IPS-18a (cell line): ENCODE data around the gene ZNF74.
"Not testable (repeated sequence)": the region's sequence is repeated elsewhere in the genome, so short reads cannot be mapped to it uniquely, and the experiment has no call there.

ENCODE experiments used
- H3K27ac ChIP-seq: one replicate; pipeline ENCODE4 v1.5.1; 2013; ENCODE audit warnings: low read length
- H3K27me3 ChIP-seq: one replicate; pipeline ENCODE4 v1.6.1; 2013; ENCODE audit warnings: mild to moderate bottlenecking, low read length; ENCODE audit not compliant: control insufficient read depth, insufficient read depth
- H3K36me3 ChIP-seq: one replicate; pipeline ENCODE4 v1.6.1; 2013; ENCODE audit warnings: low read depth, low read length; ENCODE audit not compliant: control insufficient read depth
- H3K4me1 ChIP-seq: one replicate; pipeline ENCODE4 v1.6.1; 2013; ENCODE audit warnings: low read depth, low read length; ENCODE audit not compliant: control insufficient read depth
- H3K4me3 ChIP-seq: one replicate; pipeline ENCODE4 v1.5.1; 2013; ENCODE audit warnings: low read length
- H3K9ac ChIP-seq: one replicate; pipeline ENCODE4 v1.6.1; 2013; ENCODE audit warnings: mild to moderate bottlenecking, low read length, moderate library complexity
- H3K9me3 ChIP-seq: one replicate; pipeline ENCODE4 v1.6.1; 2013; ENCODE audit warnings: low read depth, low read length; ENCODE audit not compliant: control insufficient read depth

Gene ZNF74

GRCh38 chr22:20449819-20450550, 56.0 kb downstream of the ZNF74 start:
- no peak overlapping the region for H3K27ac ChIP-seq
- H3K9ac ChIP-seq, result no peak overlapping the region
- no peak overlapping the region for H3K4me3 ChIP-seq
- no peaks in the 10 kb centered on the region for H3K36me3 ChIP-seq
- no peaks in the 10 kb centered on the region for H3K9me3 ChIP-seq
- no peaks in the 10 kb centered on the region for H3K4me1 ChIP-seq
- no peaks in the 10 kb centered on the region for H3K27me3 ChIP-seq

- no peaks in the 10 kb centered on the region for H3K4me1 ChIP-seq
- no peak overlapping the region for H3K9ac ChIP-seq
- H3K9me3 ChIP-seq, result no peaks in the 10 kb centered on the region
- H3K36me3 ChIP-seq, result no peaks in the 10 kb centered on the region
- no peaks in the 10 kb centered on the region for H3K27me3 ChIP-seq
- no peak overlapping the region for H3K4me3 ChIP-seq
- no peak overlapping the region for H3K27ac ChIP-seq
Measured at GRCh38 chr22:20450551-20450906, 56.6 kb downstream of the ZNF74 start.

- H3K9ac ChIP-seq, H3K9me3 ChIP-seq, H3K27me3 ChIP-seq, H3K27ac ChIP-seq, H3K4me3 ChIP-seq, H3K4me1 ChIP-seq, H3K36me3 ChIP-seq: not testable (repeated sequence)
Measured at GRCh38 chr22:20451129-20451778, 57.3 kb downstream of the ZNF74 start.

GRCh38 chr22:20451920-20452319, 58.0 kb downstream of the ZNF74 start:
- H3K4me1 ChIP-seq, result no peaks in the 10 kb centered on the region
- no peak overlapping the region for H3K27ac ChIP-seq
- no peaks in the 10 kb centered on the region for H3K36me3 ChIP-seq
- no peaks in the 10 kb centered on the region for H3K9me3 ChIP-seq
- no peak overlapping the region for H3K4me3 ChIP-seq
- no peaks in the 10 kb centered on the region for H3K27me3 ChIP-seq
- no peak overlapping the region for H3K9ac ChIP-seq

GRCh38 chr22:20453222-20453621, 59.3 kb downstream of the ZNF74 start:
- Histone ChIP-seq H3K9ac (no peak overlapping the region), H3K27me3 (no peaks in the 10 kb centered on the region), H3K4me1 (no peaks in the 10 kb centered on the region), H3K36me3 (no peaks in the 10 kb centered on the region), H3K27ac (no peak overlapping the region), H3K4me3 (no peak overlapping the region), H3K9me3 (no peaks in the 10 kb centered on the region)

GRCh38 chr22:20455709-20456063, 61.7 kb downstream of the ZNF74 start:
- no peak overlapping the region for H3K9ac ChIP-seq
- no peak overlapping the region for H3K27ac ChIP-seq
- no peak overlapping the region for H3K4me3 ChIP-seq
- no peaks in the 10 kb centered on the region for H3K36me3 ChIP-seq
- H3K9me3 ChIP-seq, result no peaks in the 10 kb centered on the region
- H3K27me3 ChIP-seq, result no peaks in the 10 kb centered on the region
- H3K4me1 ChIP-seq, result no peaks in the 10 kb centered on the region

- Histone ChIP-seq H3K4me3 (no peak overlapping the region), H3K36me3 (no peaks in the 10 kb centered on the region), H3K4me1 (no peaks in the 10 kb centered on the region), H3K27ac (no peak overlapping the region), H3K9ac (no peak overlapping the region), H3K9me3 (no peaks in the 10 kb centered on the region), H3K27me3 (no peaks in the 10 kb centered on the region)
Measured at GRCh38 chr22:20456064-20456721, 62.2 kb downstream of the ZNF74 start.

- no peak overlapping the region for H3K27ac ChIP-seq
- no peaks in the 10 kb centered on the region for H3K9me3 ChIP-seq
- no peak overlapping the region for H3K4me3 ChIP-seq
- no peaks in the 10 kb centered on the region for H3K4me1 ChIP-seq
- no peaks in the 10 kb centered on the region for H3K27me3 ChIP-seq
- H3K9ac ChIP-seq, result no peak overlapping the region
- H3K36me3 ChIP-seq, result no peaks in the 10 kb centered on the region
Measured at GRCh38 chr22:20456722-20457076, 62.7 kb downstream of the ZNF74 start.

- Histone ChIP-seq H3K9ac (no peak overlapping the region), H3K27ac (no peak overlapping the region), H3K27me3 (no peaks in the 10 kb centered on the region), H3K4me1 (no peaks in the 10 kb centered on the region), H3K36me3 (no peaks in the 10 kb centered on the region), H3K4me3 (no peak overlapping the region), H3K9me3 (no peaks in the 10 kb centered on the region)
Measured at GRCh38 chr22:20457506-20458240, 63.7 kb downstream of the ZNF74 start.
